Measurements from ENCODE around the gene CKLF.
"Not testable (repeated sequence)": the region's sequence is repeated elsewhere in the genome, so short reads cannot be mapped to it uniquely, and the experiment has no call there.

Gene CKLF

GRCh38 chr16:66552286-66553177, at the start of gene CKLF:
TSS of gene CKLF (plus strand) at chr16:66552576. CDS start at chr16:66552716, 140 bp downstream.
- peak; percentile 92 for FAIRE-seq

GRCh38 chr16:66503030-66503429, 49.3 kb upstream of the CKLF start:
- DNase-seq (ENCODE audit: insufficient read length, low spot score): no peak
- FAIRE-seq: no peak

More at GRCh38 chr16:66552286-66553177, at the start of gene CKLF:
- DNase-seq (ENCODE audit: insufficient read length, low spot score): peak; percentile 98

GRCh38 chr16:66503612-66504011, 48.8 kb upstream of the CKLF start:
- no peak for DNase-seq (ENCODE audit: insufficient read length, low spot score)
- no peak for FAIRE-seq

GRCh38 chr16:66507731-66508239, 44.6 kb upstream of the CKLF start:
- no peak for DNase-seq (ENCODE audit: insufficient read length, low spot score)
- FAIRE-seq: no peak

GRCh38 chr16:66508248-66508913, 44.0 kb upstream of the CKLF start:
- DNase-seq (ENCODE audit: insufficient read length, low spot score) (no peak), FAIRE-seq (no peak)

- DNase-seq (ENCODE audit: insufficient read length, low spot score) (no peak), FAIRE-seq (no peak)
Measured at GRCh38 chr16:66508914-66509496, 43.4 kb upstream of the CKLF start.

GRCh38 chr16:66509576-66509975, 42.8 kb upstream of the CKLF start:
- DNase-seq (ENCODE audit: insufficient read length, low spot score) (no peak), FAIRE-seq (no peak)

GRCh38 chr16:66510298-66510697, 42.1 kb upstream of the CKLF start:
- no peak for FAIRE-seq
- DNase-seq (ENCODE audit: insufficient read length, low spot score): no peak

GRCh38 chr16:66510711-66511601, 41.4 kb upstream of the CKLF start:
- no peak for DNase-seq (ENCODE audit: insufficient read length, low spot score)
- peak; percentile 58 for FAIRE-seq

- FAIRE-seq: peak; percentile 26
Measured at GRCh38 chr16:66511602-66512271, 40.6 kb upstream of the CKLF start.

GRCh38 chr16:66512272-66513110, 39.9 kb upstream of the CKLF start:
- DNase-seq (ENCODE audit: insufficient read length, low spot score): no peak

More at GRCh38 chr16:66511602-66512271, 40.6 kb upstream of the CKLF start:
- DNase-seq (ENCODE audit: insufficient read length, low spot score): peak; percentile 56

GRCh38 chr16:66513111-66513723, 39.2 kb upstream of the CKLF start:
- no peak for FAIRE-seq
- no peak for DNase-seq (ENCODE audit: insufficient read length, low spot score)

More at GRCh38 chr16:66512272-66513110, 39.9 kb upstream of the CKLF start:
- FAIRE-seq: no peak

GRCh38 chr16:66514391-66514790, 38.0 kb upstream of the CKLF start:
- DNase-seq (ENCODE audit: insufficient read length, low spot score); FAIRE-seq: not testable (repeated sequence)

GRCh38 chr16:66514980-66515595, 37.3 kb upstream of the CKLF start:
- FAIRE-seq; DNase-seq (ENCODE audit: insufficient read length, low spot score): not testable (repeated sequence)

GRCh38 chr16:66515596-66516508, 36.5 kb upstream of the CKLF start:
- FAIRE-seq (no peak), DNase-seq (ENCODE audit: insufficient read length, low spot score) (no peak)

GRCh38 chr16:66516509-66516807, 35.9 kb upstream of the CKLF start:
- FAIRE-seq: no peak

More at GRCh38 chr16:66516509-66516807, 35.9 kb upstream of the CKLF start:
- no peak for DNase-seq (ENCODE audit: insufficient read length, low spot score)
